CMK (cell line): Measurements from ENCODE around the gene SYCE1.
"Not testable (repeated sequence)": the region's sequence is repeated elsewhere in the genome, so short reads cannot be mapped to it uniquely, and the experiment has no call there.

Experiments
- DNase-seq: peaks from one replicate; pipeline ENCODE4 v3.0.0-alpha.2; 2010; ENCODE audit warnings: low read depth

SYCE1 gene

DNA sequence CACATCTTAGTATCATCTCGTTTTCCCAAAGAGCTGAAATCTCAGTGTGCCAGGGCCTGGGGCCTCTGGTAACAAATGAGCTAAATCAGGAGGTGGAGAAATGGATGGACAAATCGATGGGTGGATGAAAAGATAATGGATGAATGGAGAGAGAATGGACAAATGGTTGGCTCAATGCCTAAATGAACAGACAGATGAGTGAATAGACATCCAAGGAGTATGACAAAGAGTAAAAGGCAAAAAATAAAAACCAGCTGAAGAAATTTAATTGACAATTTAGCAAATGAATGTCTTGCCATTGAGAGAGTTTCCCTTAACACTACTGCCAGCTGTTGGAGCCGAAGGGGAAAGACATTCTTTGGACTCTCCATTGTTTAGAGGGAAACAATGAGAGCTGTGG is 8.0 kb downstream of the SYCE1 start:
- no peak for DNase-seq

GRCh38 chr10:133555521-133555920 is 9.9 kb downstream of the SYCE1 start:
- DNase-seq, result peak; percentile 22

DNA sequence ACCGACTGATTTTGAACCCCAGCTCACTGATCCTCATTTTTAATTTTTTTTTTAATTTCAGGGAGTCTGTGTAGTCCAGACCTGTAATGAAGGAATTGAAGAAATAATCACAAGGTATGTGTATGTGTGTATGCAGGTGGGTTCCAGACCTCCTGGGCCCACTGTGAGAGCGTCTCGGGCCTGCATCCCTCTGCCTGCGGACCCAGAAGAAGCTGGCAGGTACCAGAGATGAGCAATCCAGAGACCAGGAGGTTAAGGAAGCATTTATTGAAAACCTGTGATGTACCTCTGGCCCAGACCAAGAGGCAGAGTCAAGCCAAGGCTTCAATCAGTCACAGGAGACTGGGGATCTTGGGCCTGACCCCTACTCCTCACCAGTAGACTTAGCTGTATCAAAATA is 10.8 kb downstream of the SYCE1 start:
- DNase-seq, result no peak

GRCh38 chr10:133544506-133544905 is 20.9 kb downstream of the SYCE1 start:
- no peak for DNase-seq

DNA sequence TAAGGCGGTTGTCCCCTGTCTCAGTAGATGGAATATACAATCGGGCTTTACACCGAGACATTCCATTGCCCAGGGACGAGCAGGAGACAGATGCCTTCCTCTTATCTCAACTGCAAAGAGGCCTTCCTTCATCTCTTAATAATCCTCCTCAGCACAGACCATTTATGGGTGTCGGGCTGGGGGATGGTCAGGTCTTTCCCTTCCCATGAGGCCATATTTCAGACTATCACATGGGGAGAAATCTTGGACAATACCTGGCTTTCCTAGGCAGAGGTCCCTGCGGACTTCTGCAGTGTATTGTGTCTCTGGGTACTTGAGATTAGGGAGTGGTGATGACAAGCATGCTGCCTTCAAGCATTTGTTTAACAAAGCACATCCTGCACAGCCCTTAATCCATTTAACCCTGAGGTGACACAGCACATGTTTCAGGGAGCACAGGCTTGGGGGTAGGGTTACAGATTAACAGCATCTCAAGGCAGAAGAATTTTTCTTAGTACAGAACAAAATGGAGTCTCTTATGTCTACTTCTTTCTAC is 23.9 kb downstream of the SYCE1 start:
- DNase-seq, result not testable (repeated sequence)

DNA sequence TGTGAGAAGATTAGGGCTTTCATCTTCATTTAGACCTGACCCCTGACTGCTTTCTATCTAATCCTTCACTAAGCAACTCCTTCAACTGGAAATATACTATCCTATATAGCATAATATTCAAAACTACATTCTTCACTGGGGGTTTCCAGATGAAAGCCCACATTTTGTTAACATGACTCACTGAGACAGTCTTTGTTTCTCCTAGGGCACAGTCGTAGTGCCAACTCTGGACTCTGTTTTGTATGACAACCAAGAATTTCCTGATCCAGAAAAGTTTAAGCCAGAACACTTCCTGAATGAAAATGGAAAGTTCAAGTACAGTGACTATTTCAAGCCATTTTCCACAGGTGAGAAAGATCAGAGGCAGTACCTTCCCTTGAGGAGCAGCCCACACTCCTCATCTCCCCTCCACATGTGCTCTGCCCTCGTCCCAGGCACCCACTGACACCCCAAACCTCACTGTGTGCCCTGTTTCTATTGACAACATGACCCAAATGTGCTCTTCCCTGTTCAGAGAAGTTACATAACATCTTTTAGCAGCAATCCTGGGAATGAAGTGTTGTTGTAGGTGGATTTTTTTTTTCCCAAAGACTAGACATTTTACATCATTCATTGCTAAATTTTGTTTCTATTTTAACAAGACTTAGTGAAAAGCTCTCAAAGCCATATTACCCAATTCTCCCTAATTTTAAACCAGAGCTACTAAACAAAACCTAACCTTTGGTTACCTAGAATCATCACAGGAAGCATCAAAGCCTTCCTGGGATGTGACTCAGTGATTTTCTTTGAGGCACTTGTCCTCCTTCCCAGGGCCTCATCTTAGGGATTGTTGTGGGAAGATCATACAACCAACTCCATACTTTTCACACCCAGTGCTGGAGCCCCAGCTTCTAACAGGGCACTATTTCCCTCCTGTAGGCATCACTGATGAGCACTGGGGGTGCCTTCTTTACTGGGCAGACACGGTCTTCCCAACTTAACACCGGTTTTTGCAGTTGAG is 27.5 kb downstream of the SYCE1 start:
- no peak for DNase-seq

DNA sequence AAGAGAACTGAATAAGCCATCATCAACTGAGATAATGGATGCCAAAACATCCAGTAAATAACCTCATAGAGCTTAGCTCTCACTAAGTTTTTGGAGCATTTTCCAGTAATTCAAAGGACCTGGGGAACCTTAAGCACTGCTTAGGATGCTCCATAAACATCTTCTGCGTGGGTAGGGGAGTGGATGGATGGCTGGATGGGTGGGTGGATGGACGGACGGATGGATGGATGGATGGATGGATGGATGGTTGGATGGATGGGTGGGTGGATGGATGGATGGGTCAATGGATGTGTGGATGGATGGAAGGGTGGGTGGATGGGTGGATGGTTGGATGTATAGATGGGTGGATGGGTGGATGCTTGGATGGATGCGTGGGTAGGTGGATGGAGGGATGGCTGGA is 29.2 kb downstream of the SYCE1 start:
- DNase-seq, result no peak

DNA sequence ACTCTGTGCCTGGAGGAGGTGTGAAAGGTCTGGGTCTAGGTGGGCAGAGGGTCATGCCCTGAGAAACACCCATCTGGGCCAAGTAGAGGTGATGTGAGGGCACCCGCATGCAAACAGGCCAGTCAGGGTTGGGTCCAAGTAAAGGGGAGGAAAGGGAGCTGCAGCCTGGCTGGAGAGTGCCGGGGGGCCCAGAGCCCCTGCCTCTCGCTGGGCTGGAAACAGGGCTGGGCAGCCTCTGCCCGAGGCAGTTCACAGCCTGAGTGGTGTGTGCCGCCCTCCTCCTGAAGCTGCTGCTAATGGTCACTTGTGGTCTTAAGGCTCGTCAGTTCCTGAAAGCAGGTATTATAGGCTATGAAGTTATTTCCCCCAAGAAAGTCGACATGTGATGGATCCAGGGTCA is 31.0 kb downstream of the SYCE1 start:
- DNase-seq, result no peak

- no peak for DNase-seq
Observed at GRCh38 chr10:133532871-133533270, 32.5 kb downstream of the SYCE1 start.

DNA sequence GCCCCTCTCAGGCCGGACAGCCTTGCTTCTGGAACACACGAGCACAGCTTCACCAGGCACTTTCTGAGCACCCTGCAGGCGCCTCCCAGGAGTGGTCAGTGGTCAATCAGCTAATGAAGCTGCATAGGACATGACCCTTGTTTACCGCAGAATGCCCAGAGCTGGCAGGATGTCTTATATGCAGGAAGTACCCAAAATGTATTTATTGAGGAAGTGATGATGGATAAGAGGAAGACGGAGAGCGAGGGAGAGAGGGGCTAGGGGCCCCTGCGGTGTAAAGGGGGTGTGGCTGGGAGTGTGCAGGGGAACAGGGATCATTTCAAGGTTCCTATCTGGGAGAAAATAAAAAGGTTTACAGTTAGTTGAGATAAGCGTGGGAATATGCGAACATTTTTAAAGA is 34.9 kb downstream of the SYCE1 start:
- DNase-seq, result peak; percentile 56

DNA sequence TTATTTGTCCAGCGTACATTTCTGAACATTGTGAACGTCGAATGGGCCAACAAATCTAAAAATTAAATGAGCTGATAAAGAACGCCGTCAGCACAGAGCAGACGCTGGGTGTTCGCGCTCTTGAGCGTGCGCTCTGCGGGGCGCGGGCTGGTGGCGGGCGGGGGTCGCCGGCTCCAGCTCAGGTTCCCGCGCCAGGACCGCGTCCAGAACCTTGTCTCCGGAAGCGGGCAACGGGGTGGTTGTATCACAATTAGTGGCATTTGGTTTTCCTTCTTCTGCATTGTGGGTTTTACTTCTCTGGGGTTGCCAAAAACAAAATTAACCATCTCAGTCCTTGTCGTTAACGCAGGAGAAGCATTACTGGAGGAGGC is 35.8 kb downstream of the SYCE1 start:
- no peak for DNase-seq

- peak; percentile 75 for DNase-seq
Observed at GRCh38 chr10:133528845-133529575, 36.4 kb downstream of the SYCE1 start.

DNA sequence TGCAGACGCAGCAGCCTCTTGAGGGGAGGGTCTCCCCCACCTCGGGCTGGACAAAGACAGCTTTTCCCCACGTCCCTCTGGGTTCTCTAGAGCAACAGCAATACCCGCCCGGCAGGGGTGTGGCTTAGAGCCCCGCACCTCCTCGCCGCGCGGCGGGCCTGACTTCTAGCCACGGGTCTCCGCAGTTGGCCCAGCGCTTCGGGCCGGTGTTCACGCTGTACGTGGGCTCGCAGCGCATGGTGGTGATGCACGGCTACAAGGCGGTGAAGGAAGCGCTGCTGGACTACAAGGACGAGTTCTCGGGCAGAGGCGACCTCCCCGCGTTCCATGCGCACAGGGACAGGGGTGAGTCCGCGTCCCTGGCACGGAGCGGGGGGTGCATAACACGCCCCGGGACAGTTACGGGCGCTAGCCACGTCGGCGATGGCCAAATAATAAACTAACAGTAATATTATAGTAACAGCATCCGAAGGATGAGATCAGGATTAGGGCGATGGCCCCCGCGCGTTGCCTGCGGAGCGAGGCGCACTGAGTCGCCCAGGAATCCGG is 37.0 kb downstream of the SYCE1 start:
- no peak for DNase-seq

- no peak for DNase-seq
Observed at GRCh38 chr10:133527771-133528271, 37.6 kb downstream of the SYCE1 start.

DNA sequence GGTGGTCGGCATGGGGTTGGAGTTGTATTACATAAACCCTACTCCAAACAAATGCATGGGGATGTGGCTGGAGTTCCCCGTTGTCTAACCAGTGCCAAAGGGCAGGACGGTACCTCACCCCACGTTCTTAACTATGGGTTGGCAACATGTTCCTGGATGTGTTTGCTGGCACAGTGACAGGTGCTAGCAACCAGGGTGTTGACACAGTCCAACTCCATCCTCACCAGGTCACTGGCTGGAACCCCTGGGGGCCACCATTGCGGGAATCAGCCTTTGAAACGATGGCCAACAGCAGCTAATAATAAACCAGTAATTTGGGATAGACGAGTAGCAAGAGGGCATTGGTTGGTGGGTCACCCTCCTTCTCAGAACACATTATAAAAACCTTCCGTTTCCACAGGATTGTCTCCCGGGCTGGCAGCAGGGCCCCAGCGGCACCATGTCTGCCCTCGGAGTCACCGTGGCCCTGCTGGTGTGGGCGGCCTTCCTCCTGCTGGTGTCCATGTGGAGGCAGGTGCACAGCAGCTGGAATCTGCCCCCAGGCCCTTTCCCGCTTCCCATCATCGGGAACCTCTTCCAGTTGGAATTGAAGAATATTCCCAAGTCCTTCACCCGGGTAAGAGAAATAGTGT is 38.3 kb downstream of the SYCE1 start, which contains the start of gene CYP2E1:
CYP2E1 (plus strand) TSS at position 407 of the 632 bp plus-strand sequence; CDS start at position 440, 33 bp downstream.
- DNase-seq, result no peak

DNA sequence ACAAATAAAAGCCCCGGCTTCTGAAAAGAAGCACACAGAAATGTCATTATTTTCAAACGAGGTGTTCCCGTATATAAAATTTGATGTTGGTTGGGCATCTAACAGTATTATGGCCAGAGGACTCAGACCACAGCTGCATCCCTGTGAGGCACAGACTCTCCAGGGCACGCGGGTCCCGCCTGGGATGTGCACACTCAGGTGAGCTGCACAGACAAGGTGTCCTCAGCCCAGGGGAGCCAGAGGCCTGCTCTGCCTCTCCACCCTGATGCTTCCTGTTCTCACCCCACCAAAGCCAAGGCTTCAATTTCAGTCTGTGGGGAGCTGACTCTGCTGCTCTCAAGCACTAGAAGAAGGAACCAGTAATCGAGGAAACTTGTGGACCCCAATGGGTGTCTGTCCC is 39.9 kb downstream of the SYCE1 start:
- no peak for DNase-seq

DNA sequence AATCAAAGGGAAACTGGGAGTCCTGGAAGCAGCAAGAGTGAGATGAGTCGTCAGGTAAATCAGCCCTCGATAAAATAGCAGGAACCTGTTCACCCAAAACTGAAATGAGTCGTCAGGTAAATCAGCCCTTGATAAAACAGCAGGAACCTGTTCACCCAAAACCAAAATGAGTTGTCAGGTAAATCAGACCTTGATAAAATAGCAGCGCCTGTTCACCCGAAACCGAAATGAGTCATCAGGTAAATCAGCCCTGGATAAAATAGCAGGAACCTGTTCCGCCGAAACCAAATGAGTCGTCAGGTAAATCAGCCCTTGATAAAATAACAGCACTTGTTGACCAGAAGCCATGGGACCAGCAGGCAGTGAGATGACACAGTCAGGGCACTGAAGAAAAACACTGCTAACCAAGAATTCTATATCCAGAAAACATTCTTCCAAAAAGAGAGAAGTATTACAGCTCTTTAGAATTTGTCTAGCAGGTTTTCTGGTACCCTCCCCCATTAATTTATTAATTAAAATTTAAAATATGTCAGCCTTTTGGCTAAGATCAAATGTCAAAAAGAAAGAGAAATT is 41.7 kb downstream of the SYCE1 start:
- DNase-seq, result no peak

DNA sequence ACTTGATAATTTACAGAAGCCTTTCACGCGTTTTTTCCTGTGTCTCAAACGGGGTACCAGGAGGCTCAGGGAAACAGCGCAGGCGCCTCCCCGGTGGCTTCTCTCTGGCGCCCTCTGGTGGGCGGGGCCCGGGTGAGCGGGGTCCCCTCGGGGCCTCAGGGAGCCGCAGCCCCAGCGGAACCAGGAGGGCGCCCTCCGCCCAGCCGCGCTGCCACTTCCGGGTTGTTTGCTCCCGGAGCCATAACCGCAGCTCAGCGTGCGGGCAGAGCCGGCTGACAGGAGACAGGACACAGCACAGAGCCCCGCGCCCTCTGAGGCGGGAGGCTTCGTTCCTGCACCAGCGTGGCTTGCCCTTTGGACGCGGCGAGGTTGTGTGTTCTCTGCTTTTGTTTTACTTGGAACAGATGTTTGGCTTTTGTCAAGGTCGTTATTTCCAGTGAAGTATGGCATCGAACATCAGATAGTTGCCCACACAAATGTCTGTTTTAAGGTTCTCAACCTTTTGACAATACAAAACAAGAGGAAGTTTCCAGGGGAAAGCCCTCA is 45.1 kb downstream of the SYCE1 start:
- DNase-seq, result peak; percentile 71

- DNase-seq, result not testable (repeated sequence)
Observed at GRCh38 chr10:133518517-133518916, 46.9 kb downstream of the SYCE1 start.

DNA sequence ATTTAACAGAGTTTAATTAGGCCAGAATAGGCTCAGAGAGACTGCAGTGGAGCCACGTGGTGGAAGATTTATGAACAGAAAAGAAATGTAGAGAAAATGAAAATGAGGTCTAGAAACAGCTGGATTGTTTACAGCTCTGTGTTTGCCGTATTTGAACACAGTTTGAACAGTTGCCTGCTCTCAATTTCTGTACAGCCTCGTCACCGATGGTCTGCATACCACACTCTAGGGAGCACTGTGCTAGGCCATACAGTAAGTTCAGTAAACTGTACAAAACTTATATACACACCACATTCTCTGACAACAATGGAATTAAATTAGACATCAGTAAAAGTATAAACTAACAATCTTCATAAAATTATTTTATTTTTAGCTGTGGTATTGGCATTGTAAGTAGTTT is 49.3 kb downstream of the SYCE1 start:
- no peak for DNase-seq

GRCh38 chr10:133515471-133515870 is 49.9 kb downstream of the SYCE1 start:
- DNase-seq, result no peak
